DMS 273 (cell line): ENCODE data around the gene ZC3HAV1L.
"Not testable (repeated sequence)": the region's sequence is repeated elsewhere in the genome, so short reads cannot be mapped to it uniquely, and the experiment has no call there.

Source experiments
- DNase-seq: peaks from one replicate; lab custom pipeline; 2025; ENCODE audit not compliant: unreplicated experiment; lab: John Stamatoyannopoulos, UW

Gene ZC3HAV1L

GRCh38 chr7:139054656-139055055, 18.8 kb upstream of the ZC3HAV1L start:
- not testable (repeated sequence) for DNase-seq

- no peak for DNase-seq
Measured at GRCh38 chr7:139054101-139054500, 18.3 kb upstream of the ZC3HAV1L start.

GRCh38 chr7:139051655-139052054, 15.8 kb upstream of the ZC3HAV1L start:
- DNase-seq: no peak

GRCh38 chr7:139049936-139050335, 14.1 kb upstream of the ZC3HAV1L start:
- DNase-seq: no peak

GRCh38 chr7:139049111-139049510, 13.3 kb upstream of the ZC3HAV1L start:
- no peak for DNase-seq

- DNase-seq: no peak
Measured at GRCh38 chr7:139047970-139048369, 12.1 kb upstream of the ZC3HAV1L start.

GRCh38 chr7:139046143-139046542, 10.3 kb upstream of the ZC3HAV1L start:
- DNase-seq: no peak

- no peak for DNase-seq
Measured at GRCh38 chr7:139044813-139045794, 9.3 kb upstream of the ZC3HAV1L start.

GRCh38 chr7:139043823-139044812, 8.3 kb upstream of the ZC3HAV1L start:
- no peak for DNase-seq

GRCh38 chr7:139041378-139042085, 5.7 kb upstream of the ZC3HAV1L start:
- no peak for DNase-seq

GRCh38 chr7:139038691-139039090, 2.8 kb upstream of the ZC3HAV1L start:
- no peak for DNase-seq

- DNase-seq: peak; percentile 29
Measured at GRCh38 chr7:139036901-139037300, 1.1 kb upstream of the ZC3HAV1L start.

- peak; percentile 85 for DNase-seq
Measured at GRCh38 chr7:139034855-139035585, 822 bp downstream of the ZC3HAV1L start.

GRCh38 chr7:139034336-139034735, 1.5 kb downstream of the ZC3HAV1L start:
- DNase-seq: no peak

- no peak for DNase-seq
Measured at GRCh38 chr7:139033346-139034114, 2.3 kb downstream of the ZC3HAV1L start.

GRCh38 chr7:139032473-139032872, 3.4 kb downstream of the ZC3HAV1L start:
- DNase-seq: no peak

- no peak for DNase-seq
Measured at GRCh38 chr7:139029353-139029752, 6.5 kb downstream of the ZC3HAV1L start.

GRCh38 chr7:139026551-139026950, 9.3 kb downstream of the ZC3HAV1L start:
- no peak for DNase-seq

GRCh38 chr7:139025861-139026260, 10.0 kb downstream of the ZC3HAV1L start:
- DNase-seq: not testable (repeated sequence)
